M059J (cell line): ENCODE measurements around the gene GCC2. TPM values are rescaled to one million over a fixed set of nuclear protein-coding genes. Genes with fewer than 3 reads are reported as not detected.
A peak's percentile ranks its signal among the peaks of the same experiment; 100 is the strongest.
"Not testable (repeated sequence)": the region's sequence is repeated elsewhere in the genome, so short reads cannot be mapped to it uniquely, and the experiment has no call there.

Experiments used
- DNase-seq: peaks from one replicate; pipeline ENCODE4 v3.0.0-alpha.2; 2012; ENCODE audit warnings: low read depth
- total RNA-seq: library from RNA; depleted of rRNA; stranded (reverse); fragments of >200 nt; shearing (Covaris generic); gene quantifications from 2 replicates; pipeline ENCODE4 v1.2.3, GENCODE V29; 2014

Gene GCC2
- total RNA-seq, 1 experiment from 2014 or later, result 9.1 TPM

GRCh38 chr2:108525258-108525657 lies 76.3 kb downstream of the GCC2 start:
- not testable (repeated sequence) for DNase-seq

- no peak for DNase-seq
These were observed 82.7 kb downstream of the GCC2 start for GRCh38 chr2:108531674-108532055.

- DNase-seq, result peak; percentile 93
These were observed 85.0 kb downstream of the GCC2 start, which contains the start of gene LIMS1 for GRCh38 chr2:108533832-108534583. Gene LIMS1 (plus strand): TSS chr2:108534470. CDS start chr2:108534563, 93 bp downstream.

DNA sequence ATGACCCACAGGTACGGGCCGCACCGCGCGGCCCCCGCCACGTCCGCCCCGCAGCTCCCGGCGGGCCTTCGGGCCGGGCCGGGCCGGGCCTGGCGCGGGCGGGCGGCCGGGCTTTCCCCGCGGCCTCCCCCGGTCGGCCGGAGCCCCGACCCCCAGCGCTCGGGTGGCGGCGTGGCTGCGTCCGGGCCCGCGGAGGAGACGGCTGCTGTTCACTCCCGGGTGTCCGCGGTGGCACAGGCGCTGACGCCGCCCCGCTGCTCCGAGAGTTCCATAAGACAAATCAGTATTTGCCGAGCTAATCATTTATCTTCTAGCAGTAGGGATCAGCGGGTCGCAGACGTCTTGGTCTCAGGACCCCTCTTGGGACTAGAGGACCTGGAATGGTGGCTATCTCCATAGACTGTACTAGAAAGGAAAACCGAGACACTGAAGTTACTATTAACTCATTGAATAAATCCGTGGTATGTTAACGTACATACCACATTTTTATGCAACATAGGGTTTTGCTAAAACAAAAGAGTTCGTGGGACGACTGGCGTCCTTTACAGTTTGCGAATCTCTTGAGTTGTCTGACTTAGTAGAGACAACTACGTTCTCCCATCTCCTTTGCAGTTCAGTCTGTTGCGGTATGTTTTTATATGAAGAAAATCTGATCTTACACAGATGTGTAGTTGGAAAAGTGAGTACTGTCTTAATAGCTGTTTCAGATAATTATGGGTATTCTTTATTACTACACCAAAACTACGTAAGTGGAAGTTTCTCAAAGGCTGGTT lies 85.8 kb downstream of the GCC2 start:
- peak; percentile 51 for DNase-seq

GRCh38 chr2:108535357-108535631 lies 86.3 kb downstream of the GCC2 start:
- DNase-seq, result peak; percentile 31

GRCh38 chr2:108536133-108536780 lies 87.3 kb downstream of the GCC2 start:
- DNase-seq, result peak; percentile 55

- no peak for DNase-seq
These were observed 87.9 kb downstream of the GCC2 start for GRCh38 chr2:108536911-108537310.

- peak; percentile 7 for DNase-seq
These were observed 89.1 kb downstream of the GCC2 start for GRCh38 chr2:108538000-108538625.

DNA sequence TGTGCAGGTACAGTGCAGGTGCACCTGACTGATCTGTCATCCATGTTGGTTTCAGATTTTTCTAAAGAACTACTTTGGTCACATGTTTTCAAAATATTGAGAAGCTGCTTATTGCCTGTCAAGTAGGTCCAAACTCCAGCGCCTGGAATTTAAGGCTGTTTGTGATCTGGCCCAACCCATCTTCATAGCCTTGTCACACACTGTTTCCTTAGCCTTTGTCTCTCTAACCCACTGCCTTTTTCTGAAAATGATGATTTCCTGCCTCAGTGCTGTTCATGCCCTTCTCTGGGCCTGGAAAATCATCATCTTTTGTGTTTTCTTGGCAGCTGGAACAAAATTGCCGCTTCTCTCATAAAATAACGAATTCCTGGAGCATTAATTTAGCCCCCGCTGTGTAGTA lies 92.4 kb downstream of the GCC2 start:
- no peak for DNase-seq

DNA sequence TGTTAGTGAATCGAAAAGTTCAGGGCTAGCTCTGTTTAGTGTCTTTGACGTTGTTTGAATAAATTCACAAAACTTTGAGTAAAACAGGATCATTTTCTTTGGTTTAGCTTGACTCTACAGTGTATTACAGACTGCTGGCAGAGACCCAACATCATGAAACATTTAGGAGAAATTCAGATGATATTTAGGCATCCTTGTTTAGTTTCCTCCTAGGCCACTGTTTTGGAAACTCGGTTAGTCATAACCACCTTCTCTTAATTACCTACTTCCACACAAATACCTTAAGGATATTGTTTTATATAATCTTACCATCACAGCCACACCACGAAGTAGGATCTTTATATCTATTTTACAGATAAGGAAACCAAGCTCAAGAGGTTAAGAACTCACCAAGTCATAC lies 93.1 kb downstream of the GCC2 start:
- peak; percentile 85 for DNase-seq

GRCh38 chr2:108547606-108548005 lies 98.6 kb downstream of the GCC2 start:
- no peak for DNase-seq

GRCh38 chr2:108548208-108549003 lies 99.4 kb downstream of the GCC2 start:
- DNase-seq, result no peak

DNA sequence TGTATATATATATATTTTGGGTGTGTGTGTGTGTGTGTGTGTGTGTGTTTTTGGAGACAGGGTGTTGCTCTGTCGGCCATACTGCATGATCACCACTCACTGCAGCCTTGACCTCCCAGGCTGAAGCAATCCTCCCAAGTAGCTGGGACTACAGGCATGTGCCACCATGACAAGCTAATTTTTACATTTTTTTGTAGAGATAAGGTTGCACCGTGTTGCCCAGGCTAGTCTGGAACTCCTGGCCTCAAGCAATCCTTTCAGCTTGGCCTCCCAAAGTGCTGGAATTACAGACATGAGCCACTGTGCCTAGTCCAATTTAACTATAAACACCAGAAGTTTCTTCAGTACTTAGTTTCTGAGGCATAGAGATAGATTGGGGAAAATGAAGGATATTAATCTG lies 103.6 kb downstream of the GCC2 start:
- DNase-seq, result no peak

DNA sequence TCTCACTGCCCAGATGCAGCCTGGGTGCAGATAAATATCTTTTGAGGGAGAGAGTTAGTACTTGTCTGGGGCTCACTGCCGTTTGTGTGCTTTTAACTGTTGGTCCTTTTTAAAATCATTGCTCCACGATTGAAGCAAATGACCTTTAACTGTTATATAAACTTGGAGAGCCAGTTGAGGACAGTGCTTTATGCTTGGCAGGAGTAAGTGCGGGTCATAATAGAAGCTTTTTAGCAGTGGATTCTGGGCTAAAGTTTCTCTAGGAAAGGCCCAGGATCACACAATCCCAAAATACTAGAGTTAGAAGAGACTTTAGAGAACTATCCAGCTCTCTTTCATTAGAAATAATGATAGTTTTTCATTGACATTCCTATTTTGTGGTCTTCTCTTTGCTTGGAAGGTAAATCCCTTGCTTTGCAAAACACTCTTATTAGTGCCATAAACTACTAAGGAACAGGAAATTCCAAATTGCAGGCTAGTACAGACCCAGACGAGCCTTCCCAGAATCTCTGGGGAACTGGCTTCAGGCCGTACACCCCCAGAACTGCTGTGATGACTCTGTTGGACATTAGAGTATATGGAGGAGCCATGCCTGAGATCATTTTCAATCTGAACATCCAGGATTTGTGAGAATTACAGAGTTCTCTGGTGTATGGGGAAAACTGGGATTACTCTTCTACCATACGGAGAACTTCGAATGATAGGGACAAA lies 104.4 kb downstream of the GCC2 start:
- no peak for DNase-seq

DNA sequence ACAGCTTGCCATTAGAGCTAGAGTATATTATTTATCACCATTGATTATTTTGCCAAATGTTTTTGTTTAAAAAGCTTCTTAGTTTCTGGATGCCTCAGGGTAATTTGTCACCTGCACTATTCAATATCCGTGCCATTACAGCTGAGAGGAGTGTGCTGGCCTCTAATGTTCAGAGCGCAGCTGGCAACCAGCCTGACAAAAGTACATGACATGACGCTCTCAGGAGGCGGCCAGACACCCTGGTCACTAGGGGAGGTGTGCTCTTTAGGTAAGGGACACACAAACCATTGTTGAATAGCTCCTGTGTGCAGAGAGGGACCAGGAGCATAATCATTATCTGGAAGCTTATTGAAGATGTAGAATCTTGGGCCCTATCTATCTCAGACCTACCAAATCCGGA lies 105.5 kb downstream of the GCC2 start:
- DNase-seq, result no peak

DNA sequence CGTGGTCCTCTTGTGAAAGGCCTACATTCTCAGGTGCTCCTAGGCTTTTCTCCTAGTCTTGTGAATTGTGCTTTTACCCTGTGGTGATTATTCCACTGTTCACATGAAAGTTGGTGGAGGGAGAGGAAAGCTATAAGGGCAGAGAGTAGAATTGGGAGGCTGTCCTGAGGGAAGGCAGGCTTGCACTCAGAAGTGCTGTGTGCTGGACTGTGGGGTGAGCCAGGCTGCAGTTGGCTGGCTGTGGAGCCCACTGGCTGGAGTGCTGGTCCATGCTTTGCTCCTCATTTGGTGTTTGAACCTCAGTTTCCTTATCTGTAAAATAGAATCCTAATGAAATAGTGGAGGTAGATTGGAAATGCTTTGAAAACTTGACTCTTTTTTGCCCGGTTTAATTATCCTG lies 106.6 kb downstream of the GCC2 start:
- no peak for DNase-seq

DNA sequence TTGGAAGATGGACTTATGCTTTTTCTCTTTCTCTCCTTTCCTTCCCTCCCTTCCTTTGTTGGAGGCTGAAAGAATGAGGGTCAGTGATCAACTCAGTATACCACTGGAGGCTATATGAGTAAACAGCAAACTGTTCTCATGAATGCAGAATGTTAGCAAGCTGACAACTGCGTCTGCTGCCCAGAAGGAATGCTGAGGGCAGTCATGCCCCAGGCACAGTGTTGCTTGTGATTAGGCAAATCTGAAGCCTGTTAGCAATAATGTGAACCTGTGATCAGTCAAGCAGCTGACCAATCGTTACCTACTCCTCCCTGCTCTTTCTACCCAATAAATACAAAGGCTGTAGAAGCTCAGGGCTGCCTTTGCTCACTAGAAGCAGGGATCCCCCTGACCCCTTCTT lies 107.6 kb downstream of the GCC2 start:
- DNase-seq, result peak; percentile 67
